Right lobe of liver (tissue), 4 donors: ENCODE data around the gene CFAP57.

Source experiments
- CTCF ChIP-seq, 4 donors: fragments of 200-600 bp in 3 of 4; fragments of 450-650 bp in 1 of 4; IDR thresholded peaks; one replicate each; pipeline versions ENCODE4 v1.5.1 to v1.8.0; 2016 to 2022; ENCODE audit warnings: antibody characterized with exemption in 4 of 4, mild to moderate bottlenecking in 2 of 4
- POLR2A ChIP-seq: fragments of 450-650 bp; IDR thresholded peaks from one replicate; pipeline ENCODE4 v1.6.1; 2017; ENCODE audit warnings: antibody characterized with exemption, mild to moderate bottlenecking
- donor health status: DM: no; HTN: no; CAD: no.
- donor health status: DM: no; HTN: no; CAD: no.
- donor health status: DM: no; HTN: yes; CAD: no.

GRCh38 chr1:43184995-43185394 lies 12.9 kb downstream of the CFAP57 start:
- TF ChIP-seq CTCF (IDR thresholded peaks at IDR 0.05) (no peak), POLR2A (no peak)
